WERI-Rb-1 (cell line): Measurements from ENCODE around the gene TAF4.

Experiments
- DNase-seq: peaks from one replicate; pipeline ENCODE4 v3.0.0-alpha.2; 2020
- H3K27ac ChIP-seq: fragments of 250-450 bp; sonication (Bioruptor Pico); 2 replicates; pipeline ENCODE4 v1.5.1; 2020; ENCODE audit warnings: mild to moderate bottlenecking, moderate library complexity
- H3K27me3 ChIP-seq: fragments of 250-450 bp; sonication (Bioruptor Pico); 2 replicates; pipeline ENCODE4 v1.5.1; 2021; ENCODE audit warnings: mild to moderate bottlenecking, low read depth, moderate library complexity; ENCODE audit not compliant: insufficient read depth, severe bottlenecking
- H3K36me3 ChIP-seq: fragments of 250-450 bp; sonication (Bioruptor Pico); 2 replicates; pipeline ENCODE4 v1.5.1; 2020; ENCODE audit warnings: mild to moderate bottlenecking, moderate library complexity
- H3K4me3 ChIP-seq: 2 replicates; pipeline ENCODE4 v1.5.1; 2011; ENCODE audit warnings: low read depth, mild to moderate bottlenecking, control low read depth, low read length
- H3K9me3 ChIP-seq: fragments of 250-450 bp; sonication (Bioruptor Pico); 2 replicates; pipeline ENCODE4 v1.5.1; 2021; ENCODE audit warnings: mild to moderate bottlenecking, moderate library complexity; ENCODE audit not compliant: severe bottlenecking
- TF ChIP-seq, protein P1 (sequence below): IDR thresholded peaks from 2 replicates; pipeline ENCODE4 v1.5.1; 2011; ENCODE audit warnings: low read depth, mild to moderate bottlenecking, control low read depth, inconsistent platforms, low read length

The TAF4 gene

DNA sequence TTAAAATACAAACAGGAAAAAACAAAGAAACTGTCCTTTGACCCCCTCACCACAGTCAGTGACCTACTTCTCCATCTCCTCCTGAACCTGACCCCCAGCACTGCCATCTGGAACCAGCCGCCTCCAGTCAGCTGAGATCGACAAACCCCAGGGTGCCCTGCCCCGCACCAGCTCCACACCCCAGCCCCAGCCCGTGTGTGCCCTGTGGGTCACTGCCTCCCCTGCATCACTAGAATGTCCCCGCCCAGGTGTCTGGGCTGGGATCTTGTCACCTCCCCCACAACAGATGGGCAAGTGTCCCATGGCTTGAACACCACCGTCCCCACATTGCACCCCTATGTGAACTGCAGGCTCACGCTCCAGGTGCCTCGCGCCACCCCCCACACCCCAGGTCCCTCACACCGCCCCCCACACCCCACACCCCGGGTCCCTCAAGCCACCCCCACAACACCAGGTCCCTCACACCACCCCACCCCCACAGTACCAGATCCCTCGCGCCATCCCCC is 13.3 kb downstream of the TAF4 start:
- TF ChIP-seq, protein P1, sequence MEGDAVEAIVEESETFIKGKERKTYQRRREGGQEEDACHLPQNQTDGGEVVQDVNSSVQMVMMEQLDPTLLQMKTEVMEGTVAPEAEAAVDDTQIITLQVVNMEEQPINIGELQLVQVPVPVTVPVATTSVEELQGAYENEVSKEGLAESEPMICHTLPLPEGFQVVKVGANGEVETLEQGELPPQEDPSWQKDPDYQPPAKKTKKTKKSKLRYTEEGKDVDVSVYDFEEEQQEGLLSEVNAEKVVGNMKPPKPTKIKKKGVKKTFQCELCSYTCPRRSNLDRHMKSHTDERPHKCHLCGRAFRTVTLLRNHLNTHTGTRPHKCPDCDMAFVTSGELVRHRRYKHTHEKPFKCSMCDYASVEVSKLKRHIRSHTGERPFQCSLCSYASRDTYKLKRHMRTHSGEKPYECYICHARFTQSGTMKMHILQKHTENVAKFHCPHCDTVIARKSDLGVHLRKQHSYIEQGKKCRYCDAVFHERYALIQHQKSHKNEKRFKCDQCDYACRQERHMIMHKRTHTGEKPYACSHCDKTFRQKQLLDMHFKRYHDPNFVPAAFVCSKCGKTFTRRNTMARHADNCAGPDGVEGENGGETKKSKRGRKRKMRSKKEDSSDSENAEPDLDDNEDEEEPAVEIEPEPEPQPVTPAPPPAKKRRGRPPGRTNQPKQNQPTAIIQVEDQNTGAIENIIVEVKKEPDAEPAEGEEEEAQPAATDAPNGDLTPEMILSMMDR: no peak
- no peak for DNase-seq
- no peaks in the 10 kb centered on the region for H3K9me3 ChIP-seq
- H3K4me3 ChIP-seq: no peak overlapping the region
- H3K36me3 ChIP-seq: peaks cover 10% of the 10 kb centered on the region; the same call in 1 of the 2 replicates
- H3K27ac ChIP-seq: no peak overlapping the region
- H3K27me3 ChIP-seq: no peaks in the 10 kb centered on the region

DNA sequence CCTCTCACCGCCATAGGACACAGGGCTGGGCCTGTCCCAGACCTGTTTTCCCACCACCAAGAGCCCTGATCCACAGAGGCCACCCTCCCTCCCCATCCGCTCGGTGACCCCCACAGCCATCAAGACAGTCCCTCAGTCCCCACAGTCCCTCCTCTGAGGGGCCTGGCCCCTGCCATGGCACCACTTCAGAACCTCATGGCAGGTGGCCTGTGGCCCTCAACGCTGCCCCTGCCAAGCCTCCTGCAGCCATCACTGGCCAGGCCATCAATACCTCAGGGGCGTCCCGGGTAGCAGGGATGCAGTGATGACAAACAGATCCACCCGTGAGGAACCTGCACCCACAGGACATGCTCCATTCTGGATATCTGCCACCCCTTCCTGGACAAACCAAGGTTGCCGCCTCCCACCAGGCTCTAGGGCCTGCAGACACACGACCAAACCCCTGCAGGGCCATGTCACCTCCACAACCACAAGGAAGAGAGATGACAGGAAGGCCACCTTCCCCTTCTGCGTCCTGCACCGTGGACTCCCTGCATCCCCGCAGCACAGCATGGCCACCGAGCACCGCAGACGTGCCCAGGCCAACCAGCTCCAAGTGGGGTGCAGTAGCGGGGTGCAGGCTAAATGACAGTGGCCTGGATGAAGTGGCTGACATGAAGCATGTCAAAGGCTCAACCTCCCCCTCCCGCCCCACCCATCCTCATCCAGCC is 14.0 kb downstream of the TAF4 start:
- H3K4me3 ChIP-seq: no peak overlapping the region
- peaks cover 9% of the 10 kb centered on the region; the same call in 1 of the 2 replicates for H3K36me3 ChIP-seq
- TF ChIP-seq, protein P1: no peak
- no peaks in the 10 kb centered on the region for H3K9me3 ChIP-seq
- H3K27me3 ChIP-seq: no peaks in the 10 kb centered on the region
- H3K27ac ChIP-seq: no peak overlapping the region
- DNase-seq: no peak

DNA sequence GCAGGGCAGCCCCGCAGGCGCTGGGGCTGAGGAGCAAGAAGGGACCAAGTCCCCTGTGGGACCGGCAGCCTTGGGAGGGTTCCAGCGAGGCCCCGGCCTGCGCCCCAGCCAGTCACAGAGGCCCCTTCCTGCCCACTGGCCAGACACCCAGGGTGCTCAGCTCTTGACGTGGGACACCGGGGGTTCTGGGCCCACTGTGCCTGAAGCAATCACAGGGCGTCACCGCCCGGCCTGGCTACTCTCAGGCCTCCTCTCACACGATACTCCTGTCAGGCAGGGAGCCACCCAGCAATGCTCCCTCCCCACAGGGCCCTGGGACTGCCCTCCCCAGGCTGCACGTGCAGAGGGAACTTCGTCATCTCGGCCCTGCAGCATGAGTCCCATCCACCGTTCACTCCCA is 14.5 kb downstream of the TAF4 start:
- Histone ChIP-seq H3K36me3 (peaks cover 6% of the 10 kb centered on the region; the same call in 1 of the 2 replicates), H3K4me3 (no peak overlapping the region), H3K27me3 (no peaks in the 10 kb centered on the region), H3K27ac (no peak overlapping the region), H3K9me3 (no peaks in the 10 kb centered on the region)
- TF ChIP-seq, protein P1: no peak
- no peak for DNase-seq

DNA sequence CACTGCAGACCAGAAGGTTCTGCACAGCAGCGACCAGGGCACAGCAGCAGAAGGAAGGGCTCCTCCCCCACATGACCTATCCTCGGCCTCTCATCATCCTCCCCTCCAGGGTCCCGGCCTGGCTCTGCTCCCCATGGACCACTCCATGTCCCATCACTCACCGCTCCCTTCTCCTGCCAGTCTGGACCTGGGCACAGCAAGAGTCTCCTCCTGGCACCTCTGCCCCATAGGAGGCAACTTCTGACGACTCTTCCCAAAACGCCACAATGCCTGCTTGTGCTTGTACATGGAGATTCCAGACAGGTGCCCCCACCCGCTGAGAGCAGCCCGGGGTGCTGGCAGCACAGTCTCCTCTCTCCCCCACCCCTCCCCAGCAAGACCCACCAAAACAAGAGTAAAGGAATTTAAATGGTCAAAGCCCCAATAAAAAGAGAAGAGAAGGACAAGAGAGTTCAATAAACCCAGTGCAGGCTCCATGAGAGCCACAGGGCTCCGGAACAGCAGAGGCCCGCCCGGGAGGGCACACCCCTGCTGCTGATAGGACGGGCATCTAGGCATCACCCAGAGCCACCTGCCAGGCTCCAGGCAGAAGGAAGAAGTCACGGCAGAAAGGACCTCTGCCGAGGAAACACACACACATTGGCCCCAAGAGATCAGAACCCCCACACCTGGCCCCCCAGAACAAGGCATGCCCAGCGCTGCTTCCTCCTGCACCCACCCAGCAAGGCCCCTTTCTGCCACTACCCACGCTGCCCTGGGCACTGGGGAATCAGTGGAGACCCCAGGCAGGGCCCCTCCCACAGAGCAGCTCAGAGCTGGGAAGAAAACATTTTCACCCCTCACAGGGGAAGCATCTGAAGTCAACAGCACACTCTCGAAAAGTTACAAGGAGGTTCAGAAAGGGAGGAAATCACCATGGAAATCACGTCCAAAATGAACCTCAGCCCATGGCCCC is 15.2 kb downstream of the TAF4 start:
- no peak overlapping the region for H3K4me3 ChIP-seq
- TF ChIP-seq, protein P1: no peak
- H3K36me3 ChIP-seq: peaks cover 5% of the 10 kb centered on the region; the same call in 1 of the 2 replicates
- H3K27me3 ChIP-seq: no peaks in the 10 kb centered on the region
- H3K9me3 ChIP-seq: no peaks in the 10 kb centered on the region
- H3K27ac ChIP-seq: no peak overlapping the region
- no peak for DNase-seq

DNA sequence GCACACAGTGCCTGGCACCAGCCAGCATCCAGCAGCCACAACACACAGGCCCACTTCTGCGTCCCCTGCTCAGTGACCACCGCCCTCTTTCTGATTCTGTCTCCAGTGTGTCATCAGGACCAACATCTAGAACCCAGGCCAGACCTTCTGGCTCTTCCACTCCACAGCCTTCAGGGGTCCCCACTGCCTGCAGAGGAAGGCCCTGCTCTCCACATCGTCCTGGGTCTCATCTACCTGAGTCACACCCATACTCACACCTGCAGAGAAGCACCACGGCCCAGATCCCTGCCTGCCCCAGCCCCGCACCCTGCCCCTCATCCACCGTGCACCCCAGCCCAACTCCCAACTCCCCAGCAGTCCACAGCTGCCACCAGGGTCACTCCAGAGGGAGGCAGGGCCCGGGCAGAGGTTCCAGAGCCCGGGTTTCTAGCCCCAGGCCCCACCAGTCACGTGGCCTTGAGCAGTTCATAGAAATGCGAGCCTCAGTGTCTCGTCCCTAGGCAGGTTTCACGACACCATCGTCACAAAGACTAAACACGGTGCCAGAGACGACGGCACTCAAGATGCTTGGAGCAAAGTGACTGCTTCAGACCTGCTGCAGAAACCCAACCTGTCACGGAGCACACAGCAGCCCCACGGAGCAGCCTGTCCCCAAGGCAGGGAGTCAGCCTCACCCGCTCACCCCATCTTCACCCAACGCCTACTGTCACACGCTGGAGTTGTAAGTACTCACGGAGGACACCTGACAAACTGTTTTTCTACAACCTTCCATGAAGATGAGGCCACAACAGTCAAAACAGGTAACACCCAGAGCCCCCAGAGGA is 16.1 kb downstream of the TAF4 start:
- H3K27ac ChIP-seq: no peak overlapping the region
- H3K27me3 ChIP-seq: no peaks in the 10 kb centered on the region
- H3K9me3 ChIP-seq: no peaks in the 10 kb centered on the region
- no peak for DNase-seq
- TF ChIP-seq, protein P1: no peak
- peaks cover 3% of the 10 kb centered on the region; the same call in 1 of the 2 replicates for H3K36me3 ChIP-seq
- H3K4me3 ChIP-seq: no peak overlapping the region
